HepG2 (cell line): ENCODE data around the gene OR52B4. TPM values are rescaled to one million over a fixed set of nuclear protein-coding genes. Genes with fewer than 3 reads are reported as not detected.

ENCODE experiments used
- ATAC-seq: fragments of 200-7000 bp; cut with Tn5 transposase; 3 replicates; pipeline ENCODE4 v1.9.1; 2020; ENCODE audit warnings: mild to moderate bottlenecking, moderate library complexity
- BruUV-seq: library from RNA; stranded (reverse); fragments of 400-500 nt; replicated peaks from 2 replicates; lab custom pipeline; 2021; lab: Mats Ljungman, UMichigan
- CTCF ChIA-PET: fragments of 300-600 bp; formaldehyde crosslinking; extraction: SDS; loops from one replicate; lab custom pipeline; 2021; ENCODE audit warnings: low total read pairs, inconsistent platforms, low intra/inter-chr PET ratio; lab: Yijun Ruan, JAX
- POLR2A ChIA-PET: fragments of 350-600 bp; sonication (Branson Sonifier 250); formaldehyde crosslinking; loops from one replicate; lab custom pipeline; 2020; ENCODE audit warnings: antibody characterized with exemption, inconsistent platforms; lab: Yijun Ruan, JAX
- DNase-seq: peaks from one replicate; pipeline ENCODE4 v3.0.0-alpha.2; 2015; ENCODE audit warnings: low spot score
- FAIRE-seq: peaks from 3 replicates; lab custom pipeline; 2011; peaks lifted over from hg19 to GRCh38; lab: Jason Lieb, UNC
- H2AFZ ChIP-seq: one replicate; pipeline ENCODE4 v1.6.1; 2011; ENCODE audit warnings: low read length, inconsistent platforms
- H3K27ac ChIP-seq: fragments of 300-600 bp; 3 replicates; pipeline ENCODE4 v1.8.0; 2011; ENCODE audit warnings: mixed run types, mild to moderate bottlenecking, mixed read lengths, low read length, inconsistent platforms; ENCODE audit not compliant: insufficient read depth; ENCODE audit errors: extremely low read length
- H3K27me3 ChIP-seq, 2 experiments: fragments of 200-600 bp in 1 of 2; 2 replicates in 1 of 2; 3 replicates in 1 of 2; pipeline versions ENCODE4 v1.6.0 to v1.8.0; 2011; ENCODE audit warnings: low read length in 2 of 2, mild to moderate bottlenecking in 2 of 2, moderate library complexity in 2 of 2, inconsistent platforms in 1 of 2; ENCODE audit not compliant: insufficient read depth in 2 of 2, control insufficient read depth in 1 of 2
- H3K36me3 ChIP-seq, 2 experiments: fragments of 200-600 bp in 1 of 2; replicated peaks in 1 of 2; 2 replicates in 1 of 2; 3 replicates in 1 of 2; pipeline versions ENCODE4 v1.5.1 to v1.8.0; 2011; ENCODE audit warnings: low read length in 2 of 2, inconsistent platforms in 1 of 2; ENCODE audit not compliant: insufficient read depth in 2 of 2, control insufficient read depth in 1 of 2
- H3K4me1 ChIP-seq: 2 replicates; pipeline ENCODE4 v1.5.1; 2012; ENCODE audit warnings: low read length, inconsistent platforms; ENCODE audit not compliant: insufficient read depth
- H3K4me2 ChIP-seq: 2 replicates; pipeline ENCODE4 v1.6.0; 2011; ENCODE audit warnings: low read depth, low read length, inconsistent platforms
- H3K4me3 ChIP-seq, 3 experiments: fragments of 200-600 bp in 1 of 3; sonication (generic), shearing (Covaris generic) in 1 of 3; replicated peaks in 1 of 3; 2 replicates each; pipeline ENCODE4 v1.5.1; 2011 to 2016; ENCODE audit warnings: low read length in 3 of 3, inconsistent platforms in 2 of 3, low read depth in 2 of 3, mild to moderate bottlenecking in 2 of 3, control low read depth in 1 of 3, mixed read lengths in 1 of 3; ENCODE audit not compliant: insufficient read depth in 1 of 3
- H3K79me2 ChIP-seq: one replicate; pipeline ENCODE4 v1.6.1; 2011; ENCODE audit warnings: low read length, inconsistent platforms; ENCODE audit not compliant: insufficient read depth
- H3K9ac ChIP-seq: 2 replicates; pipeline ENCODE4 v1.6.0; 2011; ENCODE audit warnings: mild to moderate bottlenecking, low read depth, low read length, inconsistent platforms; ENCODE audit not compliant: insufficient read depth
- H3K9me3 ChIP-seq: 2 replicates; pipeline ENCODE4 v1.5.1; 2012; ENCODE audit warnings: mild to moderate bottlenecking, low read length
- H4K20me1 ChIP-seq: 2 replicates; pipeline ENCODE4 v1.6.0; 2011; ENCODE audit warnings: inconsistent platforms, mild to moderate bottlenecking, low read length, moderate library complexity; ENCODE audit not compliant: insufficient read depth
- E2F5 ChIP-seq: sonication (generic); formaldehyde crosslinking; conservative IDR thresholded peaks from 2 replicates; pipeline ENCODE4 v1.4.0; 2020; ENCODE audit warnings: missing genetic modification reagents
- ERF ChIP-seq: IDR thresholded peaks from 2 replicates; pipeline ENCODE4 v1.6.1; 2018; ENCODE audit warnings: missing biosample characterization, missing genetic modification reagents
- HNF1A ChIP-seq, 2 experiments: sonication (generic) in 1 of 2; formaldehyde crosslinking in 1 of 2; IDR thresholded peaks; 2 replicates each; pipeline versions ENCODE4 v1.4.0 to v1.6.1; 2016 to 2020; ENCODE audit warnings: borderline replicate concordance in 1 of 2, low read depth in 1 of 2, mild to moderate bottlenecking in 1 of 2, missing genetic modification reagents in 1 of 2
- MTF1 ChIP-seq: sonication (generic); formaldehyde crosslinking; IDR thresholded peaks from 2 replicates; pipeline ENCODE4 v1.5.0; 2020; ENCODE audit warnings: missing genetic modification reagents
- ONECUT2 ChIP-seq: sonication (generic); formaldehyde crosslinking; IDR thresholded peaks from 2 replicates; pipeline ENCODE4 v1.4.0; 2020; ENCODE audit warnings: missing genetic modification reagents
- SMC3 ChIP-seq: IDR thresholded peaks from 2 replicates; pipeline ENCODE4 v1.6.1; 2011; ENCODE audit warnings: low read length, improper control_type of control experiment
- SOX6 ChIP-seq, 2 experiments: fragments of 450-650 bp in 1 of 2; sonication (generic) in 1 of 2; formaldehyde crosslinking in 1 of 2; IDR thresholded peaks; 2 replicates each; pipeline versions ENCODE4 v1.4.0 to v1.6.1; 2017 to 2020; ENCODE audit warnings: antibody characterized with exemption in 1 of 2, mild to moderate bottlenecking in 1 of 2, missing genetic modification reagents in 1 of 2
- TFAP4 ChIP-seq: sonication (generic); IDR thresholded peaks from 2 replicates; pipeline ENCODE4 v1.6.1; 2016; ENCODE audit warnings: low read depth, borderline replicate concordance
- WIZ ChIP-seq: sonication (generic); formaldehyde crosslinking; IDR thresholded peaks from 2 replicates; pipeline ENCODE4 v1.5.1; 2020; ENCODE audit warnings: mild to moderate bottlenecking, missing genetic modification reagents
- ZBTB43 ChIP-seq: sonication (generic); formaldehyde crosslinking; conservative IDR thresholded peaks from 2 replicates; pipeline ENCODE4 v1.4.0; 2020; ENCODE audit warnings: missing genetic modification reagents
- ZNF3 ChIP-seq: IDR thresholded peaks from 2 replicates; pipeline ENCODE4 v1.7.0; 2017; ENCODE audit warnings: inconsistent platforms
- ZNF451 ChIP-seq: sonication (generic); formaldehyde crosslinking; IDR thresholded peaks from 2 replicates; pipeline ENCODE4 v1.5.0; 2020; ENCODE audit warnings: mild to moderate bottlenecking, missing genetic modification reagents
- ZNF558 ChIP-seq: sonication (generic); formaldehyde crosslinking; IDR thresholded peaks from 2 replicates; pipeline ENCODE4 v1.9.0; 2022; ENCODE audit warnings: mild to moderate bottlenecking, missing genetic modification reagents, borderline replicate concordance
- ZNF563 ChIP-seq: sonication (generic); formaldehyde crosslinking; IDR thresholded peaks from 2 replicates; pipeline ENCODE4 v1.8.0; 2022; ENCODE audit warnings: mild to moderate bottlenecking, moderate library complexity, missing genetic modification reagents
- ZNF770 ChIP-seq: sonication (generic); formaldehyde crosslinking; IDR thresholded peaks from 2 replicates; pipeline ENCODE4 v1.5.0; 2020; ENCODE audit warnings: mild to moderate bottlenecking, missing genetic modification reagents
- WGBS: methylation state at CpG from one replicate; pipeline ENCODE4 v1.1.6; 2017; ENCODE audit warnings: low lambda C conversion rate; 5-methylcytosine and 5-hydroxymethylcytosine counted together
- in situ Hi-C: cut with HindIII; loops from 2 replicates; pipeline ENCODE4 v1.10.0; 2017; ENCODE audit warnings: low pct_unique_long_range_greater_than_20kb; ENCODE audit not compliant: extremely low pct_ligation_motif_present
- intact Hi-C: fragments of 100-400 bp; cut with micrococcal nuclease; formaldehyde crosslinking; loops from one replicate; pipeline ENCODE4 v1.10.0; 2022; ENCODE audit not compliant: unreplicated experiment
- polyA plus RNA-seq, 8 experiments: library from polyadenylated mRNA; depleted of rRNA in 3 of 8; stranded (reverse) in 7 of 8; unstranded in 1 of 8; fragments of >200 nt; fragmentation: Illumina TruSeq in 4 of 8; extraction: Trizol in 4 of 8; gene quantifications; 2 replicates each; pipeline versions ENCODE4 v1.2.1 to v1.2.3, GENCODE V29; 2011 to 2016; ENCODE audit warnings: low read depth in 4 of 8, missing spikeins in 1 of 8, mixed read lengths in 1 of 8; ENCODE audit not compliant: insufficient read depth in 1 of 8
- total RNA-seq, 5 experiments: library from RNA; depleted of rRNA; stranded (reverse); fragments of >200 nt; fragmentation: Illumina TruSeq; extraction: Trizol; gene quantifications; 2 replicates each; pipeline ENCODE4 v1.2.3, GENCODE V29; 2016; ENCODE audit warnings: low read depth in 1 of 5

OR52B4 gene
- total and polyA plus RNA-seq, 2 of the 13 experiments (the other 11 are each of a cell fraction or from before 2014, with no cell fraction given): not detected

GRCh38 chr11:4416816-4417215 is 48.6 kb upstream of the OR52B4 start:
- TF ChIP-seq ZNF558 (CRISPR knock-in tag) (no peak), HNF1A (IDR thresholded peaks at IDR 0.05; ENCODE audit: low read depth) (no peak), HNF1A (CRISPR knock-in tag; IDR thresholded peaks at IDR 0.05; ENCODE audit: borderline replicate concordance) (no peak), ONECUT2 (CRISPR knock-in tag) (no peak), MTF1 (CRISPR knock-in tag) (no peak), TFAP4 (no peak), SMC3 (no peak), E2F5 (CRISPR knock-in tag) (no peak), ZNF3 (CRISPR knock-in tag) (no peak), WIZ (no peak), ZNF770 (CRISPR knock-in tag) (no peak), ERF (CRISPR knock-in tag) (no peak), ZNF563 (no peak), SOX6 (IDR thresholded peaks at IDR 0.05) (no peak), SOX6 (CRISPR knock-in tag; IDR thresholded peaks at IDR 0.05) (no peak), ZNF451 (CRISPR knock-in tag) (no peak), ZBTB43 (CRISPR knock-in tag) (no peak)
- TF ChIP-seq, all 625 proteins: peak for 0
- H3K27me3 ChIP-seq: peaks cover 0 to 6% of the 10 kb centered on the region in 2 experiments; a peak in 2 of 5 replicates
- POLR2A ChIA-PET: no interaction called here
- H2AFZ ChIP-seq: no peak overlapping the region
- BruUV-seq: no TSS peak
- H3K9ac ChIP-seq: no peak overlapping the region
- in situ Hi-C loops (no loop called here), intact Hi-C loops (no loop called here)
- H3K4me2 ChIP-seq: no peak overlapping the region
- FAIRE-seq (no peak), ATAC-seq (no peak), DNase-seq (no peak)
- H4K20me1 ChIP-seq: no peaks in the 10 kb centered on the region
- no peak overlapping the region for H3K4me3 ChIP-seq
- CTCF ChIA-PET: no interaction called here
- H3K36me3 ChIP-seq: no peaks in the 10 kb centered on the region
- WGBS: 82% methylated on average over 1 of the region's 1 CpG
- H3K9me3 ChIP-seq: no peaks in the 10 kb centered on the region
- no peaks in the 10 kb centered on the region for H3K79me2 ChIP-seq
- no peak overlapping the region for H3K27ac ChIP-seq
- H3K4me1 ChIP-seq: no peaks in the 10 kb centered on the region
